ENCODE data around the gene FLYWCH2. TPM values are rescaled to one million over a fixed set of nuclear protein-coding genes. Genes with fewer than 3 reads are reported as not detected.

The FLYWCH2 gene
- total RNA-seq, 1 experiment from 2014 or later: 33.7 TPM

DNA sequence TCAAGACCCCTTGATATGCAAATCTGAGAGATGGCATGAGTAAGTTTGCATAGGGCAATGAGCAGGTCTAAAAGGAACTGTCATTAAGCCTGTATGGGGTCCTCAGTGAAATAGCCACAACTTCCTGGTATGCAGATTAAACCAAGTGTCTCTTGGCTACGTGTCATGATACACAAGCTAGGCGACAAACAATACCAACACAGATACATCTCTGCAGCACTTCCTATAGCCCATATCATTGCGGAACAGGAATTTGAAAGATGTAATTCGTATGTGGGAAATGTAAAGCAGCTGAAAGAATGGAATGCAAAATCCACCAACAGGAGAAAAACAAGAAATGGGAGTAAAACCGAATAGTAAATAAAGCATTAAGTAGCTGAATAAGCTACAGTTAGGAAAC lies 37.9 kb upstream of the FLYWCH2 start:
- H3K27ac ChIP-seq (ENCODE audit: low read depth, low read length): no peak overlapping the region
- no peaks in the 10 kb centered on the region for H3K9me2 ChIP-seq (ENCODE audit: insufficient read depth)
- ChIA-PET CTCF (interaction anchor here (0.7 kb wide), 1 partner anchor 23 kb away, joined by 3 read pairs; no protein-coding TSS in a partner anchor), POLR2A (interaction anchor here (1.0 kb wide), 2 partner anchors 23 to 61 kb away, joined by 3 to 4 read pairs; no protein-coding TSS in a partner anchor), RAD21 (ENCODE audit: low non-redundant PET in 1 of 2, low total read pairs in 2 of 2, uncharacterized antibody in 2 of 2, unreplicated experiment in 2 of 2) (no interaction called here)
- DNase-seq (ENCODE audit: low read depth, low spot score) (no peak), ATAC-seq (no peak)
- H3K4me3 ChIP-seq (replicated peaks in 1 of 2; ENCODE audit: low read depth in 1 of 2, low read length in 2 of 2): no peak overlapping the region
- intact Hi-C loops (cut with micrococcal nuclease): no loop called here
- H3K9ac ChIP-seq (ENCODE audit: low read length): no peak overlapping the region
- H3K9me3 ChIP-seq (ENCODE audit: control insufficient read depth in 1 of 2, insufficient read depth in 1 of 2, low read depth in 1 of 2, low read length in 2 of 2): no peaks in the 10 kb centered on the region
- no peaks in the 10 kb centered on the region for H4K20me1 ChIP-seq (ENCODE audit: insufficient read depth)
- no peak overlapping the region for H3K4me2 ChIP-seq (ENCODE audit: low read length)
- no peaks in the 10 kb centered on the region for H3K79me2 ChIP-seq (ENCODE audit: insufficient read depth, low read length)
- no peaks in the 10 kb centered on the region for H3K27me3 ChIP-seq (ENCODE audit: insufficient read depth, low read length)
- BruUV-seq (replicated peaks): no TSS peak
- no peaks in the 10 kb centered on the region for H3K36me3 ChIP-seq (ENCODE audit: control insufficient read depth in 1 of 2, insufficient read depth in 2 of 2, low read length in 2 of 2)
- no peak overlapping the region for H2AFZ ChIP-seq (ENCODE audit: low read depth, low read length, poor library complexity, severe bottlenecking)
- peaks cover 5 to 35% of the 10 kb centered on the region in 2 experiments; a peak in 3 of 4 replicates for H3K4me1 ChIP-seq (ENCODE audit: control insufficient read depth in 1 of 2, insufficient read depth in 2 of 2, low read length in 2 of 2)
- TF ChIP-seq RAD21 (IDR thresholded peaks at IDR 0.05; ENCODE audit: low read depth): no peak
- TF ChIP-seq POLR2A (IDR thresholded peaks at IDR 0.05; ENCODE audit: borderline replicate concordance, extremely low read depth, insufficient read depth, insufficient read length): no peak
- TF ChIP-seq EZH2 (IDR thresholded peaks at IDR 0.05): no peak
- TF ChIP-seq EZH2phosphoT487 (IDR thresholded peaks at IDR 0.05; ENCODE audit: borderline replicate concordance): no peak
- TF ChIP-seq, protein P1, sequence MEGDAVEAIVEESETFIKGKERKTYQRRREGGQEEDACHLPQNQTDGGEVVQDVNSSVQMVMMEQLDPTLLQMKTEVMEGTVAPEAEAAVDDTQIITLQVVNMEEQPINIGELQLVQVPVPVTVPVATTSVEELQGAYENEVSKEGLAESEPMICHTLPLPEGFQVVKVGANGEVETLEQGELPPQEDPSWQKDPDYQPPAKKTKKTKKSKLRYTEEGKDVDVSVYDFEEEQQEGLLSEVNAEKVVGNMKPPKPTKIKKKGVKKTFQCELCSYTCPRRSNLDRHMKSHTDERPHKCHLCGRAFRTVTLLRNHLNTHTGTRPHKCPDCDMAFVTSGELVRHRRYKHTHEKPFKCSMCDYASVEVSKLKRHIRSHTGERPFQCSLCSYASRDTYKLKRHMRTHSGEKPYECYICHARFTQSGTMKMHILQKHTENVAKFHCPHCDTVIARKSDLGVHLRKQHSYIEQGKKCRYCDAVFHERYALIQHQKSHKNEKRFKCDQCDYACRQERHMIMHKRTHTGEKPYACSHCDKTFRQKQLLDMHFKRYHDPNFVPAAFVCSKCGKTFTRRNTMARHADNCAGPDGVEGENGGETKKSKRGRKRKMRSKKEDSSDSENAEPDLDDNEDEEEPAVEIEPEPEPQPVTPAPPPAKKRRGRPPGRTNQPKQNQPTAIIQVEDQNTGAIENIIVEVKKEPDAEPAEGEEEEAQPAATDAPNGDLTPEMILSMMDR (IDR thresholded peaks at IDR 0.05 in 2 of 3, conservative IDR thresholded peaks at IDR 0.05 in 1 of 3; ENCODE audit: borderline replicate concordance in 1 of 3, insufficient read depth in 1 of 3, low read depth in 2 of 3, low read length in 2 of 3): no peak
- TF ChIP-seq JUND (IDR thresholded peaks at IDR 0.05): no peak
- TF ChIP-seq POLR2AphosphoS5 (IDR thresholded peaks at IDR 0.05; ENCODE audit: low read depth, low read length): no peak
- no peak for TF ChIP-seq SIN3A (IDR thresholded peaks at IDR 0.05; ENCODE audit: low read depth)
- TF ChIP-seq CBX3 (IDR thresholded peaks at IDR 0.05; ENCODE audit: low read depth): no peak
